Endothelial cell (in vitro differentiated cells): Measurements from ENCODE around the gene KCTD14. TPM values are rescaled to one million over a fixed set of nuclear protein-coding genes. Genes with fewer than 3 reads are reported as not detected.

Source experiments
- DNase-seq: peaks from one replicate; pipeline ENCODE4 v3.0.0; 2021; ENCODE audit warnings: low spot score
- H3K27ac Mint-ChIP-seq: one replicate; pipeline ENCODE4 v1.8.0; 2021; ENCODE audit warnings: mixed read lengths, inconsistent platforms; ENCODE audit not compliant: unreplicated experiment
- H3K27me3 Mint-ChIP-seq: one replicate; pipeline ENCODE4 v1.8.0; 2021; ENCODE audit warnings: mild to moderate bottlenecking, moderate library complexity, mixed read lengths, inconsistent platforms; ENCODE audit not compliant: unreplicated experiment
- H3K36me3 Mint-ChIP-seq: one replicate; pipeline ENCODE4 v1.8.0; 2021; ENCODE audit warnings: mild to moderate bottlenecking, low read depth, mixed read lengths, inconsistent platforms; ENCODE audit not compliant: unreplicated experiment
- H3K4me1 Mint-ChIP-seq: one replicate; pipeline ENCODE4 v1.8.0; 2021; ENCODE audit warnings: mild to moderate bottlenecking, mixed read lengths, inconsistent platforms; ENCODE audit not compliant: unreplicated experiment
- H3K4me3 Mint-ChIP-seq: one replicate; pipeline ENCODE4 v1.8.0; 2021; ENCODE audit warnings: mild to moderate bottlenecking, mixed read lengths, inconsistent platforms; ENCODE audit not compliant: unreplicated experiment
- H3K9me3 Mint-ChIP-seq: one replicate; pipeline ENCODE4 v1.8.0; 2021; ENCODE audit warnings: mixed read lengths, inconsistent platforms; ENCODE audit not compliant: unreplicated experiment
- CTCF ChIP-seq: fragments of 200-600 bp; sonication (generic); IDR thresholded peaks from one replicate; pipeline ENCODE4 v1.5.0; 2021; ENCODE audit warnings: antibody characterized with exemption; ENCODE audit not compliant: unreplicated experiment
- total RNA-seq: library from RNA; stranded (reverse); fragmentation: NEBNext Ultra II Directional; extraction: Animal tissue kit (Norgen Biotek cat#: 25700); gene quantifications from one replicate; pipeline ENCODE4 v1.2.1, GENCODE V29; 2021; ENCODE audit not compliant: unreplicated experiment

Gene KCTD14
- total RNA-seq, 1 donor from 2014 or later = 0.97 TPM

DNA sequence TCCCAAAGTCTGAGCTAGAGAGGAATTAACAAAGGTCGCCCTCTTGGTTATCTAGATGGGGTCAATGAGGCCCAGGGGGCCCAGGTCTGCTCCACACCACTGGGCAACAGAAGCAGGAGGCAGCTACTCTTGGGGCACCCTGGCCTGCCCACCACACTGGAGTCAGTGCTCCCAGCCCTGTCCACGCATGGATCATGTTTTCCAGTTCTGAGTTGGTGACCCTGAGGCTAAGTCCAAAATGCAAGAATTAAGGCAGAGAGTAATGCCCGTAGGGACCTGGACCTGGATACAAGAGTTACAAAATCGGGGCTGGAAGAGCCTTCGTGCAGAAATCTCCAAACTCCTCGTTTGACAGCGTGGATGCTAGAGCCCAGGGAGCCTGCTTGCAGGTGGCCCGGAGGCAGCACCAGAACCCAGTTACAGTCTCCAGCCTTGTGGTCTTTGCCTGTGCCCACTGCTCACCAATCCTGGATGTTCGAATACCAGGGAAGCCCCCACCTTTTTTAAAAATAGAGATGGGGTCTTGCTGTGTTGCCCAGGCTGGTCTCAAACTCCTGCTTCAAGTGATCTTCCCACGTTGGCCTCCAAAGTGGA is 34.5 kb upstream of the KCTD14 start:
- Mint-ChIP-seq H3K9me3 (no peaks in the 10 kb centered on the region), H3K4me3 (no peak overlapping the region), H3K27ac (no peak overlapping the region), H3K27me3 (no peaks in the 10 kb centered on the region), H3K4me1 (no peaks in the 10 kb centered on the region), H3K36me3 (no peaks in the 10 kb centered on the region)
- no peak for TF ChIP-seq CTCF
- no peak for DNase-seq

- no peaks in the 10 kb centered on the region for H3K9me3 Mint-ChIP-seq
- H3K27me3 Mint-ChIP-seq = no peaks in the 10 kb centered on the region
- H3K4me3 Mint-ChIP-seq = no peak overlapping the region
- DNase-seq = no peak
- H3K27ac Mint-ChIP-seq = no peak overlapping the region
- H3K36me3 Mint-ChIP-seq = no peaks in the 10 kb centered on the region
- no peak for TF ChIP-seq CTCF
- H3K4me1 Mint-ChIP-seq = peaks cover 3% of the 10 kb centered on the region
Measured at GRCh38 chr11:78056093-78056492, 33.0 kb upstream of the KCTD14 start.

GRCh38 chr11:78054971-78055370 is 31.9 kb upstream of the KCTD14 start:
- peaks cover 2% of the 10 kb centered on the region for H3K27me3 Mint-ChIP-seq
- no peak for DNase-seq
- TF ChIP-seq CTCF = no peak
- H3K4me1 Mint-ChIP-seq = peaks cover 9% of the 10 kb centered on the region
- H3K27ac Mint-ChIP-seq = no peak overlapping the region
- H3K4me3 Mint-ChIP-seq = no peak overlapping the region
- no peaks in the 10 kb centered on the region for H3K9me3 Mint-ChIP-seq
- H3K36me3 Mint-ChIP-seq = no peaks in the 10 kb centered on the region

DNA sequence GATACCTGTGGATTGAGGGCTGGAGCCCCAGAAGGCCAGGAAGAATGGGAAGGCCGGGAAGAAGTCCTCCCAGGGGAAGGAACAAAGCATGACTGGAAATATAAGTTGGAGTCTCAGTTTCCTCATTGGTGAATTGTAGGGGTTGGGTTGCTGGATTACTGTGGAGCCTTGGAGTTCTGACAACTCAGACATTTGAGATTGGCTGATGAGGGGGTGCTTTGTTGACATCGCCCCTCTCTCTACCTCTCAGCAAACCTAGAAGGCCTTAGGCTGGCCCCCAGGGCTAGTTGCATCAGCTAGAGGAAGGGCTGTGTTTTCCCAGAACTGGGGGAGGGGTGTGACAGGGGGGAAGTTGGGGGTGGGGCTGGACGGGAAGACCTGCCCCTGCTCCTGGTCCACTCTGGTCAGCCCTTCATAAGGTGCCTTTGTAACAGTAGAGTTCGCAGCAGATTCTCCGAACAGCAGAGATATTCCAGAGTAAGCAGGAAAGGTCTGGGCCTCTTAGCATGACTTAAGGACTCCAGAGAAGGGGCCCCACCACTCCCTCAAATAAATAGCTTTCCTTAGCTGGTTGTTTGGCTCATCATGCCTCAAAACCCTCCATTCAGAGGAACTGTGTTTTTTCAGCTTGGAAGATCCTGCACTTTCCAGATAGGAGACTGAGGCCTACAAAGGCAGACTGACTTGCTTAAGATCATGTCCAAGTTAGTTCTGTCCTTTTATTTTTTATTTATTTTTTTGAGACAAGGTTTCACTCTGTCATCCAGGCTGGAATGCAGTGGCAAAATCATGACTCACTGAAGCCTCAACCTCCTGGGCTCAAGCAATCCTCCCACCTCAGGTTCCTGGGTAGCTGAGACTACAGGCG is 28.1 kb upstream of the KCTD14 start:
- Mint-ChIP-seq H3K4me3 (no peak overlapping the region), H3K4me1 (peaks cover 11% of the 10 kb centered on the region), H3K27me3 (peaks cover 2% of the 10 kb centered on the region), H3K27ac (peak overlapping the region; percentile 67), H3K9me3 (no peaks in the 10 kb centered on the region), H3K36me3 (no peaks in the 10 kb centered on the region)
- DNase-seq = no peak
- no peak for TF ChIP-seq CTCF

DNA sequence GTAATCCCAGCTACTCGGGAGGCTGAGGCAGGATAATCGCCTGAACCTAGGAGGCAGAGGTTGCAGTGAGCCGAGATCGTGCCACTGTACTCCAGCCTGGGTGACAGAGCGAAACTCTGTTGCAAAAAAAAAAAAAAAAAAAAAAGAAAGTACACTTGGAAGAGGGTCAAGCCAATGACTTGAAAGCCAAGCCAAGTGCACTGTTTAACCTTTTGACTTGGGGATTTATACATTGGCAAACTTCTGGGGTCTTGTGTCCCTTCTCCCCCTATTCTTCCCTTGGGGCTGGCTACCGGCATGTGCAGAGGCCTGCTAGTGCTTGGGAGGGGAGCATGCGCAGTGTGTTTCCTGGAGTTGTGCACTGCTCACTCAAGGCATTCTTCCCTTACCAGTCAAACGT is 26.3 kb upstream of the KCTD14 start:
- H3K9me3 Mint-ChIP-seq = no peaks in the 10 kb centered on the region
- no peak overlapping the region for H3K4me3 Mint-ChIP-seq
- TF ChIP-seq CTCF = no peak
- H3K36me3 Mint-ChIP-seq = no peaks in the 10 kb centered on the region
- no peak for DNase-seq
- peaks cover 18% of the 10 kb centered on the region for H3K4me1 Mint-ChIP-seq
- H3K27me3 Mint-ChIP-seq = peaks cover 3% of the 10 kb centered on the region
- H3K27ac Mint-ChIP-seq = no peak overlapping the region
